Ectodermal cell (in vitro differentiated cells): Measurements from ENCODE around the gene YEATS2.
"Not testable (repeated sequence)": the region's sequence is repeated elsewhere in the genome, so short reads cannot be mapped to it uniquely, and the experiment has no call there.

Experiments
- H3K27ac ChIP-seq: 2 replicates; pipeline ENCODE4 v1.7.0; 2013; ENCODE audit warnings: mild to moderate bottlenecking, low read depth, low read length; ENCODE audit not compliant: insufficient read depth, poor library complexity, severe bottlenecking
- H3K27me3 ChIP-seq: 2 replicates; pipeline ENCODE4 v1.7.0; 2013; ENCODE audit warnings: mild to moderate bottlenecking, low read length; ENCODE audit not compliant: insufficient read depth, control insufficient read depth, poor library complexity, severe bottlenecking
- H3K36me3 ChIP-seq: one replicate; pipeline ENCODE4 v1.7.0; 2013; ENCODE audit warnings: low read length; ENCODE audit not compliant: control insufficient read depth, insufficient read depth
- H3K4me1 ChIP-seq: one replicate; pipeline ENCODE4 v1.7.0; 2013; ENCODE audit warnings: low read length; ENCODE audit not compliant: control insufficient read depth, insufficient read depth
- H3K4me3 ChIP-seq: 2 replicates; pipeline ENCODE4 v1.7.0; 2013; ENCODE audit warnings: low read depth, low read length, control low read depth; ENCODE audit not compliant: insufficient read depth
- H3K9me3 ChIP-seq: 2 replicates; pipeline ENCODE4 v1.7.0; 2013; ENCODE audit warnings: mild to moderate bottlenecking, low read length, moderate library complexity; ENCODE audit not compliant: control insufficient read depth
- WGBS, 2 experiments: methylation state at CpG; one replicate each; pipeline ENCODE4 v1.1.7; 2013; ENCODE audit warnings: missing lambda C conversion rate in 2 of 2; 5-methylcytosine and 5-hydroxymethylcytosine counted together

Gene YEATS2

DNA sequence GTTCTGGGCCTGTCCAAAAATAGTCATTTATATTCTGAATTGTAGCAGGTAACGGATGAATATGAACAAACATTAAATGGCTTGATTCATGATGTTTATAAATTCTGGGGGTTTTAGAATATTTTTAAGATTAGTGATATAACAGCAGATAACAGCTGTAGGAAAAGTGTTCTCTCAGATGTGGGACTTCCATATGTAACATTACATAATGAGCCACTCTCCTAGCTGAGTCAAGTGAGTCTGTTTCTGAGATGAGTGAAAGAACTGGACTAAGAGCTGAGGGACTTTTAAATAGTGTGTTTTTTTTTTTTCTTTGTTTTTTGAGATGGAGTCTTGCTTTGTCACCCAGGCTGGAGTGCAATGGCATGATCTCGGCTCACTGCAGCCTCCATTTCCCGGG is 13.9 kb downstream of the YEATS2 start:
- no peaks in the 10 kb centered on the region for H3K9me3 ChIP-seq
- no peak overlapping the region for H3K27ac ChIP-seq
- no peaks in the 10 kb centered on the region for H3K36me3 ChIP-seq
- no peak overlapping the region for H3K4me3 ChIP-seq
- no peaks in the 10 kb centered on the region for H3K4me1 ChIP-seq
- H3K27me3 ChIP-seq, result no peaks in the 10 kb centered on the region
- 86 to 95% methylated on average over 3 of the region's 3 CpGs for WGBS, 2 experiments

DNA sequence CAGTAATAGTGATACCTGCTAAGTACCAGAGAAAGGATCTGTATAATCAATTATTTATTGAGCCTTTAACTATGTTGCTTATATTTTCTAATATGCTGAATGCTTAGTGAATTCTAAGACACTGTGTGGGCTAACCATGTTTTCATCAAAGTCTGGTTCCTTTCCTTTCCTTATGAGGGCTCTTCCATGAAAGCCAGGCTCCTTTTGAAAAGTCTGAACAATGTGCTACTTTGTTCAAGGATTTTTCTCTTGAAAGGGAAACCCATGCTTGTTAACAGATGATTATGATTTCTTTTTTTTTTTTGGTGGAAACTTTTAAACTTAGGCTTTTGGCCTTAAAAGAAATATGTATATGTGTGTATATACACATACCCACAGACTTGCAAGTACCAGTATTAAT is 17.0 kb downstream of the YEATS2 start:
- Histone ChIP-seq H3K9me3 (no peaks in the 10 kb centered on the region), H3K4me3 (no peak overlapping the region), H3K4me1 (no peaks in the 10 kb centered on the region), H3K36me3 (peaks cover 17% of the 10 kb centered on the region), H3K27me3 (no peaks in the 10 kb centered on the region), H3K27ac (no peak overlapping the region)

DNA sequence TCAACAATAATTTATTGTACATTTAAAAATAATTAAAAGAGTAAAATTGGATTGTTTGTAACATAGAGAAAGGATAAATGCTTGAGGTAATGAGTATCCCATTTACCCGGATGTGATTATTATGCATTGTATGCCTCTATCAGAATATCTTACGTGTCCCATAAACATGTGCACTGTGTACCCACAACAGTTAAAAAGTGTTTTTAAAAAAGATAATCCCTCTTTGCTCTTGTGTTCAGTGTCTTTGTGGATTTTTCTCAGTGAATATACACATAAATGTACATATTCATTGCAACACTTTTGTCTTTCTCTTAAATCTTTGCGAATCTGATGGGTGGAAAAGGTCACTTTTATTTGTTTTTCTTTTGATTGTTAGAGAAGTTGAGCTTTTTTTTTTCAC is 20.4 kb downstream of the YEATS2 start:
- H3K4me1 ChIP-seq, result no peaks in the 10 kb centered on the region
- H3K27me3 ChIP-seq, result no peaks in the 10 kb centered on the region
- WGBS, 2 experiments, result 94 to 99% methylated on average over 2 to 3 of the region's 3 CpGs
- no peak overlapping the region for H3K4me3 ChIP-seq
- peaks cover 28% of the 10 kb centered on the region for H3K36me3 ChIP-seq
- no peaks in the 10 kb centered on the region for H3K9me3 ChIP-seq
- no peak overlapping the region for H3K27ac ChIP-seq

DNA sequence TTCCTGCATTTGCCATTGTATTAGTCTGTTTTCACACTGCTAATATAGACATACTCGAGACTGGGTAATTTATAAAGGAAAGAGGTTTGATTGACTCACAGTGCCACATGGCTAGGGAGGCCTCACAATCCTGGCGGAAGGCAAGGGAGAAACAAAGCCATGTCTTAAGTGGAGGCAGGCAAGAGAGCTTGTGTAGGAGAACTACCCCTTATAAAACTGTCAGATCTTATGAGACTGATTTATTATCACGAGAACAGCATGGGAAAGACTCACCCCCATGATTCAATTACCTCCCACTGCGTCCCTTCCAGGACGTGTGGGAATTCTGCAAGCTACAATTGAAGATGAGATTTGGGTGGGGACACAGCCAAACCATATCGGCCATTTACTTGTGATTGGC is 27.8 kb downstream of the YEATS2 start:
- no peaks in the 10 kb centered on the region for H3K4me1 ChIP-seq
- H3K36me3 ChIP-seq, result peaks cover 61% of the 10 kb centered on the region
- no peaks in the 10 kb centered on the region for H3K9me3 ChIP-seq
- H3K27me3 ChIP-seq, result no peaks in the 10 kb centered on the region
- no peak overlapping the region for H3K4me3 ChIP-seq
- WGBS, 2 experiments, result 90 to 94% methylated on average over 6 of the region's 6 CpGs
- no peak overlapping the region for H3K27ac ChIP-seq

DNA sequence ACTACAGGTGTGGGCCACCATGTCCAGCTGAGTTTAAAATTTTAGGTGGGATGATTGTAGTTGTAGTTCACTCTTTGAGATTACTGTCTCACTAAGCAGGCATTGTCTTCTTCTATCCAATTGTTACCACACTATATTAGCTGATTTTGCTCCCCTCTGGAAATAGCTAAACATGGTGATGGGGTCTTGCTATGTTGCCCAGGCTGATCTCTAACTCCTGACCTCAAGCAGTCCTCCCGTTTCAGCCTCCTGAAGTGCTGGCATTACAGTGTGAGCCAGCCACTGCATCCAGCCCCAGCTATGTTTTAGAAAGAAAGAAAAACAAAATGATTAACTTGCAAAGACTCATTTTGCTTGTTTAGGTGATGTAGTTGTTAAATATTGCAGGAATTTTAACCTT is 30.6 kb downstream of the YEATS2 start:
- 94 to 100% methylated on average over 1 of the region's 1 CpG for WGBS, 2 experiments
- Histone ChIP-seq H3K4me1 (no peaks in the 10 kb centered on the region), H3K27me3 (no peaks in the 10 kb centered on the region), H3K27ac (no peak overlapping the region), H3K4me3 (no peak overlapping the region), H3K9me3 (no peaks in the 10 kb centered on the region), H3K36me3 (peaks cover 72% of the 10 kb centered on the region)

DNA sequence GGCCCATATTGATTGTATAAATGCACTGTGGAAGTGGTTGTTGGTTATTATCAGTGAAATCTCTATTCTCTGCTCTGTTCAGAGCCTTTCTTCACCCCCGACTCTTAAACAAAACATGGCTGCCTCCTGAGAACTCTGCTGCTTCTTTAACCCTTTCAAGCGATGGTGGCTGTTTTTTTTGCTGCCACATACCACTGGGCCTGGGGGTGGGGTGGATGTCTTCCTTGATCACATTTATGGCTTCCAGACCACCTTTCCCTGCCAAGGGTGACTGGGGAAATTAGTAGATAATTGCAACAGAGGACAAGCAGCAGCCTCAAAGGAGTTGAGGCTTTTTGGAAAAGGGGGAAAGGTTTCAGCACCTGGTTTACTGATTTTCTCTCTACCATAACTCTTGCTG is 32.8 kb downstream of the YEATS2 start:
- Histone ChIP-seq H3K36me3 (peaks cover 67% of the 10 kb centered on the region), H3K27me3 (no peaks in the 10 kb centered on the region), H3K27ac (no peak overlapping the region), H3K9me3 (no peaks in the 10 kb centered on the region), H3K4me3 (no peak overlapping the region), H3K4me1 (no peaks in the 10 kb centered on the region)
- 89 to 94% methylated on average over 2 of the region's 2 CpGs for WGBS, 2 experiments

DNA sequence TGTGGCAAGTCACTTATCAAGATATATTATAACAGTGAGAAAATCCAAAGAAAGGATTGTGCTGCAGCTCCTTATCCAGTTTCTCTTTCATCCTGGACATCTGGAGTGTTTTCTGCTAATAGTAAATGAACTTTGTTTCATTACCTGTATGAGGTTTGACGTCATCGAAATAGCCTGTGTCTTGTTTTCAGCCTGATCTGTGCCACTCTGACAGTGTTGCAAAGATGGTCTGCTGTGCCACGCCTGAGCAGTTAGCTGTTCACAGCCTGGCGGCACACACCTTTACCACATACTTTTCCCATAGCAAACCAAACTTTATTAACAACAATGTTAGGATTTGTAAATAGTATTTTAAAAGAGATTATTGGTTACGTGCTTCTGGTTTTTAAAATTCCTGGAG is 34.0 kb downstream of the YEATS2 start:
- H3K9me3 ChIP-seq, result no peaks in the 10 kb centered on the region
- H3K36me3 ChIP-seq, result peaks cover 65% of the 10 kb centered on the region
- no peaks in the 10 kb centered on the region for H3K27me3 ChIP-seq
- no peak overlapping the region for H3K27ac ChIP-seq
- WGBS, 2 experiments, result 91 to 97% methylated on average over 4 to 5 of the region's 5 CpGs
- no peak overlapping the region for H3K4me3 ChIP-seq
- no peaks in the 10 kb centered on the region for H3K4me1 ChIP-seq

DNA sequence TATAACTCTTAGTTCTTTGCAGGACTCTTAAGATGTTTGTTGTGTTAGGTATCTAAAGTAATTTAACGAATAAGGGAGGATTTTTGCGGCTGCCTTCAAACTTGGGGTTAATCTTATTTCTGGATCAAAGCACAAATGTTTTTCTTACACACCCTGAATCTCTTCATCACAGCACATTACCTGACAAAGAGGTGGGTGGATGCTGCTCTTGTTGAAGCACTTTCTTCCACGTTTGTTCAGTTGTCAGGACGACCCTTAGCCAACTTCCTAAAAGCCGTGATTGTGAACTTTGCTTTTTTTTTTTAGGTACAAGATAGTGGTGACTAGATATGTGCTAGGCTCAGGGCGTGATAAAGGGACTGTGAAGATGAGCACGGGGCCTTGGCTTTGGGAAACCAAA is 36.0 kb downstream of the YEATS2 start:
- no peaks in the 10 kb centered on the region for H3K4me1 ChIP-seq
- H3K27me3 ChIP-seq, result no peaks in the 10 kb centered on the region
- no peak overlapping the region for H3K4me3 ChIP-seq
- no peaks in the 10 kb centered on the region for H3K9me3 ChIP-seq
- no peak overlapping the region for H3K27ac ChIP-seq
- peaks cover 65% of the 10 kb centered on the region for H3K36me3 ChIP-seq
- WGBS, 2 experiments, result 96% methylated on average over 6 to 7 of the region's 7 CpGs

DNA sequence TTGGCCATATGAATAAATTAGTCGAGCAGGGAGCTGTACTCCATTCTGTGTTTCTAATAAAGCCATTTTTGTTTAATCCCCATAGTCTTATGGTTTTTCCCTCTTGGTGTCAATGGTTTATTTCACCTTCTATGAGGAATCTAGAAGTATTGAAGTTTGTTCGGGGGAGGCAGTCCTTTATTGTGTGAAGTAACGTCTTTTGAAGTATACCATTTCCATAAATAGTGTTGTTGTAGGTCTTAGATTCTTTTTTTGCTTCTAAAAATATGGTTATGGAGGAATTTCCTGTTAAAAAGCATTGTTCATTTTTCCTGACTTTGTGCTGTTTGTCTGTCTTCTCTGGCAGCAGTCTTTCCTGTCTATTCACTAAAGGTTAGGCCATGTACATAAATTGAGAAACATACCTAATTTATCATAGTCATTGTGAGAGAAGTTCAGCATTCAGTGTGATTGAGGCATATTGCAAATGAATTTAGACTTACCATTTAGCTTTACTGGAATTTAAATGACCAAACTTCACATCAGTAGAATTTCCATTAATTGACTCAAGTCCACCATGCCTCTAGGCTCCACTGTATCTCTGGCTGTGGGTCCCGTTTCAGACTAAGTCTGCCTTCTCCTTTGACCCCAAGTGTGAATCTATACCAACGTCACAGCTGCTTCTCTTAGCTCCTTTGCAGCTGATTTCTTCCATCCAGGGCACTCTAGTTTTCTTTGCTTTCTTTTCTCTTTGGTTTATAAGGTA is 37.3 kb downstream of the YEATS2 start:
- Histone ChIP-seq H3K27ac (no peak overlapping the region), H3K4me1 (no peaks in the 10 kb centered on the region), H3K9me3 (no peaks in the 10 kb centered on the region), H3K36me3 (peaks cover 55% of the 10 kb centered on the region), H3K4me3 (no peak overlapping the region), H3K27me3 (no peaks in the 10 kb centered on the region)
- 94% methylated on average over 5 of the region's 5 CpGs for WGBS, 2 experiments

DNA sequence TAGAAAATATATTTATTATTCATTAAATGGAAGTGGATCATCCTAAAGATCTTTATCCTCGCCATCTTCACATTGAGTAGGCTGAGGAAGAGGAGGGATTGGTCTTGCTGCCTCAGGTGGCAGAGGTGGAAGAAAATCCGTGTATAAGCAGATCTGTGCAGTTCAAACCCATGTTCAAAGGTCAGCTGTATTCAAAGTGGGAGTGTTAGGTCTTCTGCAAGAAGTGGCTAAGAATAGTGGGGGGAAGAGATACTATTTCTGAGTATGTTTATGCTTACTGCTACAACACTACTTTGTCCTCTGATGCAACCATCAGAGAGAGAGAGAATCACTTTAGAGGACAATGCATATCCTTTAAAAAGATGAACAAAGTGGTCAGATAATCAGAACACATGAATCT is 39.5 kb downstream of the YEATS2 start:
- Histone ChIP-seq H3K9me3 (no peaks in the 10 kb centered on the region), H3K27me3 (no peaks in the 10 kb centered on the region), H3K27ac (no peak overlapping the region), H3K4me3 (no peak overlapping the region), H3K36me3 (peaks cover 46% of the 10 kb centered on the region), H3K4me1 (no peaks in the 10 kb centered on the region)
- WGBS, 2 experiments, result 89 to 99% methylated on average over 2 of the region's 2 CpGs

DNA sequence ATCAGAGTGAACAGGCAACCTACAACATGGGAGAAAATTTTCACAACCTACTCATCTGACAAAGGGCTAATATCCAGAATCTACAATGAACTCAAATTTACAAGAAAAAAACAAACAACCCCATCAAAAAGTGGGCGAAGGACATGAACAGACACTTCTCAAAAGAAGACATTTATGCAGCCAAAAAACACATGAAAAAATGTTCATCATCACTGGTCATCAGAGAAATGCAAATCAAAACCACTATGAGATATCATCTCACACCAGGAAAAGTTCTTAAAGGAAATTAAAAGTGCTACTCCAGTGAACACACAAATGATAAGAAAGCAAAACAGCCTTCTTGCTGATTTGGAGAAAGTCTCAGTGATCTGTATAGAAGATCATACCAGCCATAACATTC is 42.6 kb downstream of the YEATS2 start:
- peaks cover 36% of the 10 kb centered on the region for H3K36me3 ChIP-seq
- not testable (repeated sequence) for H3K9me3 ChIP-seq, H3K4me1 ChIP-seq, H3K4me3 ChIP-seq, H3K27me3 ChIP-seq, H3K27ac ChIP-seq
- WGBS, 2 experiments, result 88 to 100% methylated on average over 1 of the region's 1 CpG
